SH-SY5Y (cell line): ENCODE measurements around the gene ZFP28.

Experiments
- GATA2 ChIP-seq: IDR thresholded peaks from 2 replicates; pipeline ENCODE4 v1.6.1; 2011; ENCODE audit warnings: mild to moderate bottlenecking, low read depth, low read length
- GATA3 ChIP-seq: IDR thresholded peaks from 2 replicates; pipeline ENCODE4 v1.6.1; 2011; ENCODE audit warnings: low read depth, mild to moderate bottlenecking, low read length, moderate library complexity

Gene ZFP28

DNA sequence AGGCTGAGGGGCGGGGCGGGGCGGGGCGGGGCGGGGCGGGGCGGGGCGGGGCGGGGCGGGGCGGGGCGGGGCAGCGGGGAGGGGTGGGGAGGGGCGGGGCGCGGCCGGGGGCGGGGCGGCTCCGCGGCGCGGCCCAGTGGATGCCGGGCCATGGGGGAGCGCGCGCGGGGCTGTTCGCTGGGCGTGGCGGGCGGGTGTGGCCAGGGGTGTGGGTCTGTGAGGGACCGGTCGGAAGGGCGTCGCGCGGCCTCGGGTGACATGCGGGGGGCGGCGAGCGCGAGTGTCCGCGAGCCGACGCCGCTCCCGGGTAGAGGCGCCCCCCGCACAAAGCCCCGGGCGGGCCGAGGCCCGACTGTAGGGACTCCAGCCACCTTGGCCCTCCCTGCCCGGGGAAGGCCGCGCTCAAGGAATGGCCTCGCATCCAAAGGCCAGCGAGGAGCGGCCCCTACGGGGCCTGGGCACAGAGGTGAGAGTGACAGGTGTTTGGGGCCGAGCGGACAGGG is at the start of gene ZFP28:
Gene ZFP28, plus strand, starts transcription at position 188 of the 503 bp plus-strand sequence. Its CDS starts 71 bp downstream, at position 259.
- TF ChIP-seq GATA3 (no peak), GATA2 (no peak)

DNA sequence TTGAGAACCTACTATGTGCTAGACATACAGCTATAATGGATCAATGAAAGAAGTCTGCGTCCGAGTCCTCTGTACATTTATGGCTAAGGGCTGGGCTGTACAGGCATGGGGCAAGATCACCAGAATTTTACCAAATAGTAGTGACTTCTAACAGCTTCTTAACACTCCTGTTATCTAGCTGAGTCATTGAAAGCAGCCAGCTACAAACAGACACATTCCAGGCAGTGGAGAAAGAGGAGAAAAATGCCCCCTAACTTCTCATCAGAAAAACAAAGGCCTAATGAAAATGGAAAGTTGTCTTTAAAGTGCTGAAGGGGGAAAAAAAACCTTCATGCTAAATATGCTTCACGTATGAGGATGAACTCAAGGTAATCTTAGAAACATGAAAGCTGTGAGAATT is 47.3 kb upstream of the ZFP28 start:
- TF ChIP-seq GATA3 (no peak), GATA2 (no peak)

DNA sequence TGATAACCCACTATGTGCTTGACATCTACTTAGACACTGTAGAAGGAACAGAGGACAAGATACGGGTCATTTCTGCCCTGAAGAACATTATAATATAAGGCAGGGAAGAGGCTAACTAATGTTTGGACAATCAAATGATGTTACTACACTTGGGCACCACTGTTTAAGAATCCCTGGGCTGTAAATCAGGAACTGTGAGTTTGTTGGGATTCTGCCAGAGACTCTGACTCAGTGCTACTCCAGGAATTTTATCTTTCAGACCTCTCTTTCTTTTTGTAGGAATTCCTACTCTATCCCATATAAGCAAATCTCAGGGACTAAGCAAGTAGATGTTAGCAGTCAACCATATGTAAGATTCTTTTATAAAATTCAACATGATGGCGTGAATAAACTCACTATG is 34.2 kb upstream of the ZFP28 start:
- TF ChIP-seq GATA3 (no peak), GATA2 (no peak)

DNA sequence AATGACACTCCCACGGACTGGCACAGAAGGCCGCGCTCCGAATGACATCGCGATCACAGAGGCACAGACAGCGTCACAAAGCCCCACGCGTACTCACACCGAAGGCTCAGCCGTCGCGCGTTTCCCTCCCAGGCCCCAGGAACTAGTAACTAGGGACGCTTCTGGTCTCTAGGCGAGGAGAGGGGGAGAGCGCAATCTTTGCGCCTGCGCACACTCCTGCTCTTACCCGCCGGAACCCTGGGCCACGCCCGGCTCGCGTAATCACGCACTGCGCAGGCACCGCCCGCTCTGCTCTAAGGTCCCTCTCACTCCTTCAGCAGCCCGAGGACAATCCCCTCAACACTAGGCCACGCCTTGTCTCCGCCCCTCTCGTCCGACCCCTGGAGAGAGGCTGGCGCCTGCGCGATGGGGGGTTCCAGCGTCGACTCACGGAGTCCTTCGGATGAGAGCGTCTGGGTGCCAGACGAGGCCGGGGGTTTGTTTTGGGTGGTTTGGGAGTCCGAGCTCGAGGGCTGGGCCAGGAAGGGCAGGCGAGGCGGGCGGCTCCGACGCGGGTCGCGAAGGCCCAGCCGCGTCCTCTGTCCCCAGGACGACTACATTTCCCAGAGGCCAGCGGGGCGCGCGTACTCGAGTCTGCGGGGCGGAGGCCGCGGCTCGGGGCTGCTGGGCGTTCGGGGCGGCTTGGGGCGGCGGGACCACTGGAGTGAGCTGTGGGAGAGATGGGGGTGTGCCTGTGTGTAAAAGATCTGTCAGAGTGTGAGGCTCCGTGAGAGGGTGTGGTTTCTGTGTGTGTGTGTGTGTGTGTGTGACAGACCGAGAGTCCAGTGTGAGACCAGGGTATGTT is 31.1 kb upstream of the ZFP28 start, which contains the start of gene ZNF471:
Gene ZNF471, plus strand, starts transcription at position 410 of the 844 bp plus-strand sequence. CDS start 3,717 bp downstream, outside the sequence.
- TF ChIP-seq GATA2 (no peak), GATA3 (no peak)

DNA sequence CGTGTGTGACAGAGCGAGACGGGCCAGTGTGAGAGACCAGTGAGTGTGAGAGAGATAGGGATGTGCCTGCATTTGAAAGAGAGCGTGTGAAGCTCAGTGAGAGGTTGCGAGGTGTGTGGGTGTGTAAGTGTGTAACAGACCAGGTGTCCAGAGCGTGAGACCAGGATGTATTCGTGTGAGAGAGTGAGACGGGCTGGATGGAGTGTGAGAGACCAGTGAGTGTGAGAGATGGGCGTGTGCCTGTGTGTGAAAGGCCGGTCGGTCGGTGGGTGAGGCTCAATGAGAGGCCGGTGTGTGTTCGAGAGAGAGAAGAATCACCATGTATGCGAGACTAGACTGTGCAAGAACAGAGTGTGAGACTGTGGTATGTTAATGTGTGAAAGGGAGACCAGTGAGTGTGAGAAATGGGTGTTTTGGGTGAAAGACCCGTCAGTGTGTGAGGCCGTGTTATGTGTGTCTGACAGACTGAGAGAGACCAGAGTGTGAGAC is 30.4 kb upstream of the ZFP28 start:
- TF ChIP-seq GATA2 = no peak
- TF ChIP-seq GATA3 = no peak

DNA sequence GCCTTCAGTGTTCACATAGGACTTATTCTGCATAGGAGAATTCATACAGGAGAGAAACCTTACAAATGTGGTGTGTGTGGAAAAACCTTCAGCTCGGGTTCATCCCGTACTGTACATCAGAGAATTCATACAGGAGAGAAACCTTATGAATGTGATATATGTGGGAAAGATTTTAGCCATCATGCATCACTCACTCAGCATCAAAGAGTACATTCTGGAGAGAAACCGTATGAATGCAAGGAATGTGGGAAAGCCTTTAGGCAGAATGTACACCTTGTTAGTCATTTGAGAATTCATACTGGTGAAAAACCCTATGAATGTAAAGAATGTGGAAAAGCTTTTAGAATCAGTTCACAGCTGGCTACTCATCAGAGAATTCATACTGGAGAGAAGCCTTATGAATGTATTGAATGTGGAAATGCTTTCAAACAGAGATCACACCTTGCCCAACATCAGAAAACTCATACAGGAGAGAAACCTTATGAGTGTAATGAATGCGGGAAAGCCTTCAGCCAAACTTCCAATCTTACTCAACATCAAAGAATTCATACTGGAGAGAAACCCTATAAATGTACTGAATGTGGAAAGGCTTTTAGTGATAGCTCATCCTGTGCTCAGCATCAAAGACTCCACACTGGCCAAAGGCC is 13.4 kb upstream of the ZFP28 start:
- TF ChIP-seq GATA2 (no peak), GATA3 (no peak)

DNA sequence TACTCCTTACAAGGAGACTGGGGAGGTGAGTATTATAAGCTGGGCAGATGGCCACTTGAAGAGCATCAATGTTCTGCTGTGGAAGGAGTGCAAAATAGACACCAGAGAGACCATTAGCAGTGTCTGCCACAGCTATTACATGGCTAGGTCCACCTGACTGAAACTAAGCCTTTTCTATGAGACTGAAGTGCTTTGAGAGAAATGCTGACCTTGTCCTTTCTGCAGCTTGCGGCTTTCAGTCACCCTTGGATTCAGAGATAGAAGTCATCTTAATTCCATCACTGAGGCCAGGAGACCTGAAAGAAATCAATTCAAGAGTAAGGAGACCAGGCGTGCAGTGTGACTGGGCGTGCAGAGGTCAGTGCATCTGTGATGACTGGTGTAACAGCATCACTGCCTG is 1.3 kb upstream of the ZFP28 start:
- TF ChIP-seq GATA2 (no peak), GATA3 (no peak)

DNA sequence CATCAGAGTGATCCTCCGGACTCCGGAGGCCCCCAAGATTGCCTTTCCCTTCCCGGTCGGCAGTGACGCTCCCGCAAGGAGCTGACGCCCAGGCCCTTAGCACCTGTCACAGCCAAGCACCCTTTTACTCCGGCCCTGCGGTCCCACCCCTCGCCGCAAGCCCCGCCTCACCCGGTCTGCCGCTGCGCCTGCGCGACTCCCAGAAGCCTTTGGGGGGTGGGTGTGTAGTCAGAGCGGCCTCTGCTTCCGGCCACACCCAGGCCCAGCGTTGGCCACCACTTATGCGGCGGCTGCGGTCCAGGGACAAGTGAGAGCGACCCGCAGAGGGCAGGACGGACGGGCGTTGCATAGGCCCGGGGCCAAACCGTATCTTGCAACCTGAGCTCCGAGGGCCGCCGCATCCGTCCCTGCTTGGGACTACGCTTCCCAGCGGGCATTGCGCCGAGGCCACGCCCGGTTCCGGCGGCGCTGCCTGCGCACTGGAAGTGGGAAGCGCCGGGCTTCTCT is 441 bp upstream of the ZFP28 start:
- TF ChIP-seq GATA3 (no peak), GATA2 (no peak)

DNA sequence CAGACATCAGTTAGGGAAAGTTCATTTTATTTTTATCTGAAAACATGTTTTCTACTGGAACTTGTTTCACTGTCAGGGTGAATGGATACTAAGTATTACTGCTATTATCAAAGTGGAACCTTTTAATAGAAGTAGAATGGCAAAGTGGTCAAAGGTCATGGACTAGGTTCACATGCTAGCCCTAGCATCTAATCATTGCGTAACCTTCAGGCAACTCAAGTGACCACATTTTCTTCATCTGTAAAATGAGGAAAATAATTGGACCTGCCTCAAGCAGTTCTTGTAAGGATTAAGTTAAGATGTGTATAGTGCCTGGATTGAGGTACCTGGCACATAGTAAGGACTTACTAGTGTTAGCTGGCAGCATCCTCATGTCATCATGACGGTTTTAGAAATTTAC is 5.0 kb downstream of the ZFP28 start:
- TF ChIP-seq GATA2 (no peak), GATA3 (no peak)

DNA sequence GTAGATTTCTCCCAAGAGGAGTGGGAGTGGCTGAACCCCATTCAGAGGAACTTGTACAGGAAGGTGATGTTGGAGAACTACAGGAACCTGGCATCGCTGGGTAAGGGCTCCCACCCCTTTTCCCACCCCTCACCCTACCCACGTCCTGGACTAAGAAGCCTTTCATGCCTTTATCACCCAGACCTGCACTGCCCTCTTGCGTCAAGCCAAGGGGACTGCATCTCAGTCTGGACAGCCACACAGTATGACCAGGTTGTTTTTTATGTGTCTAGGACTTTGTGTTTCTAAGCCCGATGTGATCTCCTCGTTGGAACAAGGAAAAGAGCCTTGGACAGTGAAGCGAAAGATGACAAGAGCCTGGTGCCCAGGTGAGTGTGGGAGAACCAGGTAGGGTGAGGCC is 8.8 kb downstream of the ZFP28 start:
- no peak for TF ChIP-seq GATA2

DNA sequence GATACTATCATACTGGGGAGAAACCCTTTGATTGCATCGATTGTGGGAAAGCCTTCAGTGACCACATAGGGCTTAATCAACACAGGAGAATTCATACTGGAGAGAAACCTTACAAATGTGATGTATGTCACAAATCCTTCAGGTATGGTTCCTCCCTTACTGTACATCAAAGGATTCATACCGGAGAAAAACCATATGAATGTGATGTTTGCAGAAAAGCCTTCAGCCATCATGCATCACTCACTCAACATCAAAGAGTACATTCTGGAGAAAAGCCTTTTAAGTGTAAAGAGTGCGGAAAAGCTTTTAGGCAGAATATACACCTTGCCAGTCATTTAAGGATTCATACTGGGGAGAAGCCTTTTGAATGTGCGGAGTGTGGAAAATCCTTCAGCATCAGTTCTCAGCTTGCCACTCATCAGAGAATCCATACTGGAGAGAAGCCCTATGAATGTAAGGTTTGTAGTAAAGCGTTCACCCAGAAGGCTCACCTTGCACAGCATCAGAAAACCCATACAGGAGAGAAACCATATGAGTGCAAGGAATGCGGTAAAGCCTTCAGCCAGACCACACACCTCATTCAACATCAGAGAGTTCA is 15.6 kb downstream of the ZFP28 start:
- no peak for TF ChIP-seq GATA2
- TF ChIP-seq GATA3 = no peak

DNA sequence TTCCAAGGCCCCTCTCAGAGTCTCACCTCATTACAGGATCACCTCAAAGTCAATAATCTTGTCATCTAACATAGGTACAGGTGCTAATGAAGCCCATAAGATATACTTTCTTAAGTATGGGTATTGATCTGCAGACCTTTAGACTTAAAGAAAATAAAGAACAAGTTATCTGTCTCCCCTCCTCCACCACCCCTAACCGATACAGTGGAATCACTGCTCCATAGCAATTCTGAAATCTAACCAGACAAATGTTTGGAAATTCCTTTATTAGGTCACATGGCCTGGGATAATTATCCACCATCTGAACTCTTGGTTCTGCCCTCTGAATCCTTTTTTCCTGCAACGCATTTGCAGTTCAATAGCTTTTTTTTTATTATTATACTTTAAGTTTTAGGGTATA is 24.0 kb downstream of the ZFP28 start:
- TF ChIP-seq GATA2 = no peak
- TF ChIP-seq GATA3 = no peak

DNA sequence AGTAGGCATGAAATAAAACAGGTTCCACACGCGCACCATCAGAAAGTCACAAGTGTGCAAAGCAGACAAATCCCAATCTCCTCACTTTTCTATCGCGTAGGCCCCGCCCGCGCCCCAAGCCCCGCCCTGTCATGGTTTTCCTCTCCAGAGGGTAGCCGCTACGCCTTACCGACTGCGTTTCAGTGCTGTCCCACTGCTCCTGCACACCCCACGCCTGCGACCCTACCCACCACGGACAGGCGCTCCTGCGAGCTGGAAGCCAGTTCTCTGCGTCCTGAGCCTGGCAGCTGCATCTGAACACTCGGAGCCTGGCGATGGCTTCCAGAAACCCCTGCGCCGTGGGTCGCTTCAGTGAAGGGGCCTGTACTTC is 28.1 kb downstream of the ZFP28 start:
- TF ChIP-seq GATA3 (no peak), GATA2 (no peak)

DNA sequence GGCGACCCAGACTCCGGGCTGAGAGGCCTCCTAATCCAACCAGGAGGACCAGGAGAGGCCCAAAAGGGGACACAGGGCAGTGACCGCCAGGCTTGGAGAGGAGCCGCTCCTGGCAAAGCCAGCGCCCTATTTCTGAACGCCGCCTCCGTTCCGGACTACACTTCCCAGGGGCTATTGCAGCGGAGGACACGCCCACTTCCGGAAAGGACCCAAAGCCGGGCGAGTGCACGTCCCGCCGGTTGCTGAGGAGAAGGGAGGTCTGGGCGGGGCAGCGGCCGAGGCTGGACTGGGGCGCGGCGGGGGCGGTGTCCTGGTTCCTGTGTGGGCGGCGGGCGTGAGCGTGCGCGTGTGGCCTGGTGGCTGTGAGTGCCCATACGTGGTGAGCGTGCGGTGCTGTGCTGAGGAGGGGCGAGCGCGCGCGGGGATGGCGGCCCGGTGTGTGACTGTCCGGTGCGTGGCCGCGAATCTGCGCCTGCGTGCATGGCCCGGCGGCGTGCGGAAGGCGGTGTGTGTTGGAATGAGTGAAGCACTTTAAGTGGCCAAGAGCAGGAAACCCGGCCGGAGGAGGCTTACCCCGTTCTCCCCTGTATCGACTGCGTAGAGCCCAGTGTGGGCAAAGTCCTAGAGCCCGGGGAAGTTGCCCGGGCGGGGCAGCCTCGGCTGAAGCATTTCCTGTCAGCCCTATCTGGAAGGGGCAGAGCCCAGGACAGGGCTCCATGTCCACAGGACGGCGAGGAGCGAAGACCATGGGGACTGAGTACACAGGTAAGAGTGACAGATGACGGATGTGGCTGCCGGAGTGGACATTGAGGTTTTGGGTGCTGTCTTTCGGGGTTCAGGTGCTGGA is 28.7 kb downstream of the ZFP28 start, which contains the start of gene ZNF470:
Gene ZNF470, plus strand, starts transcription at position 195 of the 847 bp plus-strand sequence. CDS start 2,844 bp downstream, outside the sequence.
- TF ChIP-seq GATA2 = no peak
- TF ChIP-seq GATA3 = no peak
